RWPE1 (cell line): Measurements from ENCODE around the gene SRSF7.
"Not testable (repeated sequence)": the region's sequence is repeated elsewhere in the genome, so short reads cannot be mapped to it uniquely, and the experiment has no call there.

Experiments
- CTCF ChIA-PET: fragments of 350-600 bp; sonication (Branson Sonifier 250); formaldehyde crosslinking; extraction: SDS; loops from one replicate; lab custom pipeline; 2021; lab: Yijun Ruan, JAX
- POLR2A ChIA-PET: fragments of 400-600 bp; formaldehyde crosslinking; extraction: SDS; loops from one replicate; lab custom pipeline; 2020; ENCODE audit warnings: antibody characterized with exemption; ENCODE audit not compliant: low non-redundant PET; lab: Yijun Ruan, JAX
- DNase-seq: peaks from one replicate; pipeline ENCODE4 v3.0.0; 2012; ENCODE audit warnings: low spot score
- H3K27ac ChIP-seq: fragments of 450-650 bp; 2 replicates; pipeline ENCODE4 v1.5.1; 2017
- CTCF ChIP-seq: fragments of 450-650 bp; conservative IDR thresholded peaks from 2 replicates; pipeline ENCODE4 v1.5.1; 2017; ENCODE audit warnings: low read depth, mild to moderate bottlenecking

Gene SRSF7

GRCh38 chr2:38737925-38738324 is 13.2 kb downstream of the SRSF7 start:
- CTCF ChIA-PET = interaction anchor here (0.5 to 1.7 kb wide), 2 partner anchors 156 to 384 kb away, joined by 3 to 6 read pairs; no protein-coding TSS in a partner anchor
- no peak for DNase-seq
- POLR2A ChIA-PET = no interaction called here
- TF ChIP-seq CTCF = no peak
- H3K27ac ChIP-seq = no peak overlapping the region

- POLR2A ChIA-PET, DNase-seq: not testable (repeated sequence)
- 0 out of 2 replicates have a peak overlapping the region, but pooled peaks have one; percentile 19 for H3K27ac ChIP-seq
- CTCF ChIA-PET = interaction anchor here (0.6 to 1.7 kb wide), 3 partner anchors 44 to 156 kb away, joined by 4 to 6 read pairs (median 6); no protein-coding TSS in a partner anchor
Measured at GRCh38 chr2:38737000-38737698, 14.0 kb downstream of the SRSF7 start.

- ChIA-PET CTCF (interaction anchor here (0.5 to 1.0 kb wide), 4 partner anchors 137 to 1643 kb away, joined by 3 to 5 read pairs (median 4); no protein-coding TSS in a partner anchor), POLR2A (interaction anchor here (0.6 kb wide), 1 partner anchor 8 kb away, joined by 4 read pairs; no protein-coding TSS in a partner anchor)
- no peak for TF ChIP-seq CTCF
- DNase-seq = no peak
- H3K27ac ChIP-seq = no peak overlapping the region
Measured at GRCh38 chr2:38735999-38736320, 15.2 kb downstream of the SRSF7 start.

GRCh38 chr2:38734299-38735058 is 16.7 kb downstream of the SRSF7 start:
- ChIA-PET POLR2A (no interaction called here), CTCF (interaction anchor here (0.6 to 0.9 kb wide), 3 partner anchors 133 to 180 kb away, joined by 3 to 4 read pairs (median 3); no protein-coding TSS in a partner anchor)
- no peak overlapping the region for H3K27ac ChIP-seq
- no peak for TF ChIP-seq CTCF
- no peak for DNase-seq

- CTCF ChIA-PET = interaction anchor here (0.9 kb wide), 1 partner anchor 179 kb away, joined by 3 read pairs; no protein-coding TSS in a partner anchor
- no peak overlapping the region for H3K27ac ChIP-seq
- no peak for DNase-seq
- no peak for TF ChIP-seq CTCF
- POLR2A ChIA-PET = no interaction called here
Measured at GRCh38 chr2:38733300-38733971, 17.7 kb downstream of the SRSF7 start.

GRCh38 chr2:38731684-38732221 is 19.4 kb downstream of the SRSF7 start:
- ChIA-PET CTCF (interaction anchor here (1.0 kb wide), 1 partner anchor 457 kb away, joined by 3 read pairs; no protein-coding TSS in a partner anchor), POLR2A (no interaction called here)
- DNase-seq = no peak
- no peak overlapping the region for H3K27ac ChIP-seq
- no peak for TF ChIP-seq CTCF
